Cerebellar cortex (tissue), 1 donor: ENCODE measurements around the gene SPATA31C1.
"Not testable (repeated sequence)": the region's sequence is repeated elsewhere in the genome, so short reads cannot be mapped to it uniquely, and the experiment has no call there.

Experiments
- DNase-seq: peaks from one replicate; pipeline ENCODE4 v3.0.0-alpha.2; 2015; ENCODE audit warnings: low spot score

The SPATA31C1 gene

DNA sequence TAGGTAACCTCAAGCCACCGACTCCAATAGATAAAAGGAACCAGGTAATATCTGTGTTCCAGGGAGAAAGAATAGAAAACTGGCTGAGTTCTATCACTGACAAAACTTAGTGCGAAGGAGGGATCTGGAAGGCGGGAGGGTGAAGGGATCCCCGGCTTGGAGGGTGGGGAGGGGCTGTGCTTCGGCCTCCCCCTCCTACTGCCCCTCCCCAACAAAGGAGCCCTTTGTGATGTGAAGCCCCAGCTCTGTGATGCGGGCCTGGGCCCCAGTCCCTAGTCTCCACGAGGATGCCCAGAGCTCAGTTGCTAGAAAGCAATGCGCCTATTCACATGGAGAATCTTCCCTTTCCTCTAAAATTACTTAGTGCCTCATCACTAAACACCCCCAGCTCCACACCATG, at the start of gene SPATA31C1:
SPATA31C1 (plus strand) TSS at position 301 of the 400 bp plus-strand sequence.
- DNase-seq = not testable (repeated sequence)

DNA sequence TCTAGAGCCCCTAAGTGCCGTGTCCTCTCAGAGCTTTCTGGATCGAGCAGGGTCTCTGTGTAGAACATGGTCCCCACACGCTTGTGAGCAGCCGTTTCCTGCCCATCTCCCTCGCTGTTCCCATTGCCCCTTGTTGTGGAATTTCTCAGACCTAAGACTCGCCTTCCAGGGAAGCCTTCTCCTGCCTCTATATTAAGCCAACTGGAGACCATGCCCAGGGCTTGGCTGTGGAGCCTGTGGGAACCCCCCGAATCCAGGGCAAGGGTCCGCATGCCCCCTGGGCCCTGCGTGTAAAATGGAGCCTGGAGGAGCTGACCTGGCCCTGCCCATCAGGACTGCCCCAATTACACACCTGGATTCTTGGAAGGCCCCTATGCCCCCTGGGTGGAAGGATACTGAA, 49.6 kb upstream of the SPATA31C1 start:
- no peak for DNase-seq

DNA sequence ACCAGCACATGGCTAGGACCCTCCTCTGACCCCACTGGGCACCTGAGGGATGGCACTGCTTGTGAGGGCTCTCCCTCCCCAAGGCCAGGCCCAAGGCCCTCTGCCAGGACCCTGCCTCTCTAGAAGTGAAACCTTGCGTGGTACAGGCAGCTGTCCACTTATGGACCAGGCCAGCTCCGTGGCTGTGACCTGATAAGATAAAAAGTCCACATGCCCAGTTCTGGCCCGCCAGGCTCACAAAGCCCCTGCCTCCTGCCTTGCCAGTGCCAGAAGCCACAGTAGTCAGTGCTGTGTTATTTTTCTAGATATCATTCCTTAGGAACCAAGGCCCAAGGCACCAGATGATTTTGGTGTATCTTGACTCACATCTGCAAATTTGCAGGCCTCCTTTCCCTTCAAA, 49.1 kb upstream of the SPATA31C1 start:
- no peak for DNase-seq

DNA sequence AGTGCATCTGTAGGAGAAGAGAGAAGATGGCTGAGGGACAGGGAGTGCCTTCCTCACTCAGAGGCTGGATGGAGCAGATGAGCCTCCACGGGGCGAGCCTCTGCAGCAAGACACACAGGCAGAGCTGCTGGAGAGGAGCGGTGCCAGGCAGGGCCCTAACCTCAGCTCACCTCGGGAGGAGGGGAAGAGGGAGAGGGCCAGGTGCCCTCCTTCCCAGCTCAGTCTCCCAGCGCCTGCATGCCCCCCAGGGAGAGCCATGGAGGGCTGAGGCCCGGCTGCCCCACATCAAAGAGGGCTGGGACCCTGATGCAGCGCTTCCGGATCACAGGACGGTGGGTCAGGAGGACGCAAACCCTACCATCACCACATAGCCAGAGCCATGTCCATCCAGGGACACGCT, 48.7 kb upstream of the SPATA31C1 start:
- no peak for DNase-seq

DNA sequence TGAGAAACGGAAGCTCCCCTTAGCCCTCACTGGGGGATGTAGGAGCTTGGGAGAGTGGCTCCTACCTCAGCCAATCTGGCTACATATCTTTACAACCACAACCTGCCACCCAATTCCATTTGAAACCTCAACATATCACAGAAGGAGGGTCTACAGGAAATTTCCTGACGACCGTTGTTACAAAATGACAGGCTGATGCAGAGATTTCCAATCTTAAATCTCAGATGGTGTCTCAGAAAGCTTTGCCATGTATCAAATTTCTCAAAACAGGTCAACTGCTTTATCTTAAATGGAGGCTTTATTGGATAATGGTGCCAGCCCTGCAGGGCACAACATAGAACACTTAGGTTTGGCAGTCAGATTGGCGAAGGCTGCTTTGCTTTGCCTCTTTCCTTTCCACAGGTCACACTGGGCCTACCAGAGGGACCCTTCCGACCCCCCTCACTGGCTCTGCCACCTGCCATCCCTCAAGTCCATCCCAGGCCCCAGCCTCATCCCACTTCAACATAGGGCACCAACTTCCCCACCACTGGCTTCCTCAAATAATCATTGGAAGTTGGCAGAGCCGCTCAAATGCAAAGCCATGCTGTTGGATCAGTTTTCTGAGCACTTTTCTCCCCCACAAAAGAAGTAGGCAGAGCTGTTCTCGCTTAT, 46.2 kb upstream of the SPATA31C1 start:
- no peak for DNase-seq

DNA sequence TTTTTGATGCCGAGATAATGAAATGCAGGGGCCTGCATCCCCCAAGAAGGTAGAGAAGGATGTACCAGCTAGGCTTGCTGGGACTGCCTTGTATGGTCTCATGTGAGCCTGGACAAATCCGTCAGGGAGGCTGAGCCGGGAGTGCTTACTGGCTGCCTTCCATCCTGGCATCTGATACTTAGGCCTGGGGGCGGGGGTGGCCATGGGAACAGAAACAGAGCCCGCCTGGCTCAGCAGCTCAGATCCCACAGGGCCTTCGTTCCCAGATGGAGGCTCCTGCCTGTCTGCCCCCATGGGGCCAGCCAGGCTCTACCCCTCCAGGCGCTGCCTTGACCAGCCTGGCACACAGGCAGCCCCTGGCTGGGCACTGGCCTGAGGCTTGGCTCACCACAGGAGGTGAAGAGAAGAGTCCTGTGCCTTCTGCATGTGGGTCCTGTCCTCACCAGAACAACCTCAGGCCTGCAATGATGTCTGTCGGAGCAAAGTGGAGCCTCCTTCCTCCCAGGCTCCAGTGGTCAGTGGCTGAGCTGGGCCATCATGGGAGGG, 45.6 kb upstream of the SPATA31C1 start:
- no peak for DNase-seq

DNA sequence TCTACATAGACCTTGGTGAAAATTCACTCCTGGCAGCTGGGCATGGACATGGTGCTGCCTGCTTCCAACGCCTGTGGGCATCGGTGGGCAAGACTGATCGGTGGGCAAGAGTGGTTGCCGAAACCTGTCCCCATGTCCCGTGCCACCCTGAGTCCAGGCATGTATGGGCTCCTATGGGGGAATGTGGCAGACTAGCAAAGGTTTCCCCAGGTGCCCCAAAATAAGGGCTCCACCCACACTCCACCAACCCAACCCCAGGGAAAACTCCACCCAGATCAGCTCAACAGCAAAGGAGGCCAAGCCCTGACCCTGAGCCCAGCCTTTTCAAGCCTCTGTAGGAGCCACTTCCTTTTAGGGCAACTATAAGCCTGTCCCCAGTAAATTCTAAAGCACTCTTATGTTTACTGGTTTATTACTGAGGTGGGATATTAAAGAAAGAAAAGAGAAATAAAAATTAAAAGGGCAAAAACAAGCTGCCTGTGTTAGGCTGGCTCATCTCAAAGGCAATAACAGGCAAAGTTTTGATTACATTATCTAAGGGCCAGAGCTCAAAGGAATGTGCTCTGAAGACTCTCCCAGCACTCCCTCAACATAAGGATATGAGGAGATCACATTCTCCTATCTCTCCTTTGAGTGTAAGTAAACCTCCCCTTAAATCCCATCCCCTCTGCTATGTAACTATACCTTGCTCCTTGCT, 44.0 kb upstream of the SPATA31C1 start:
- no peak for DNase-seq

DNA sequence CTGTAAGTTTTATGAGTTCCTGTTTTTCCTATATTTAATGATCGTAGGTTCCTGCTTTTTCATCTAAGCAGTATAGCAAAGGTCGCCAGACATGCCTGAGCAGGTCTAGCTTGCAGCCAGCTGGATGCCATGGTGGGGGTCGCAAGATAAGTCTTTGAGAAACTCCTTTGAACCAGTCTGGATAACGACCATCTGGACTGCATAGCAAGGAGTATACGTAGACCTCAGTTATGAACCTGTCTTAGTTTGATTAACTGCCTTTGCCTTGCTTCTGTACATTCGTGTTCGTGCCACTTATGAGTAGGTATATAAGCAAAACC, 43.5 kb upstream of the SPATA31C1 start:
- DNase-seq = no peak

DNA sequence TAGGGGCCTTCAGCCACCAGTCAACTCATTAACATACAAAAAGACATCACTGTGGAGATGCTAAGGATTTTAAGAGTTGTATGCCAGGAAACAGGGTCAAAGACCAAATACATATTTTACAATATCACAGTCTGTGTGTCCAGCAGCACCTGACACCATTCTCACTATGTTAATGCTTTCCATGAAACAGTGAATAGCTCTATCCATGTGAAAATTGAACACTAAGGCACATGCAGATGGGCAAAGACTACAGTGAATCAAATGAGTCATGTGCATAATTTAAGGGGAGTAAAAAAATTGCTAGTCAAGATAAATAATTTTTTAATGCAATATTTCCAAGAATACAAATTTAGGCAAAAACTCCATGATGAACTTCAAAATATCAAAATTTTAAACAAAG, 42.7 kb upstream of the SPATA31C1 start:
- no peak for DNase-seq

DNA sequence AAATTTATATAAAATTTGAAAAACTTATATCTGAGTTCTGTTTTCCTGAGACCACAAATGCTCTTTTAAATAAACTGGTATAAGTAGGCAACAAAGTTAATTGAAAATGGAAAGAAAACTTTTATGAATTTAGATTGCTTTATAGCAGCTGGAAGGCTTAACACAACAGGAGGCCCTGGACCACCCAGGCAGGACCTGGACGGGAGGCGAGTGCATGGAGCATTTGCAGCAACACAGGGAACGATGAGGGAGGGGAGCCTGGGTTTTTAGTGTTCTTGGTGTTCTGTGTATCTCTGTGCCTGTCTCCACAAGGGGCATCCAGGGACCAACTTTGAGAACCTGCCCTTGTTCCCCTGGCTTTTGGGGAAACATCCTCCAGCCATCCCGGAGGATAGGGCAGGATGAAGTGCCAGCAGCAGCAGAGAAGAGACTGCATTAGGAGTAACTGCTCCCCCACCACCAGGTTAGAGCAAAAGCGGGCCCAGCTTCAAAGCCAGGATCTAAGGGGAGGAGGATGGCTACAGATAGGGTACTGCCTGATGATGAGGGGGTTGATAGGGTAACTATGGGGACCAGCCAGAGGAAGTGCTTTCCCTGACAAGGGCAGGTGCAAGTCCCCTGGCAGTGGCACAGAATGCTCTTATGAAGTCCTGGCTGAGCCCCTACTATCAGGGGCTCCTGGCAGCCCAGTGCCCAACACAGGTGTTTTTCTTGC, 41.8 kb upstream of the SPATA31C1 start:
- DNase-seq = no peak

DNA sequence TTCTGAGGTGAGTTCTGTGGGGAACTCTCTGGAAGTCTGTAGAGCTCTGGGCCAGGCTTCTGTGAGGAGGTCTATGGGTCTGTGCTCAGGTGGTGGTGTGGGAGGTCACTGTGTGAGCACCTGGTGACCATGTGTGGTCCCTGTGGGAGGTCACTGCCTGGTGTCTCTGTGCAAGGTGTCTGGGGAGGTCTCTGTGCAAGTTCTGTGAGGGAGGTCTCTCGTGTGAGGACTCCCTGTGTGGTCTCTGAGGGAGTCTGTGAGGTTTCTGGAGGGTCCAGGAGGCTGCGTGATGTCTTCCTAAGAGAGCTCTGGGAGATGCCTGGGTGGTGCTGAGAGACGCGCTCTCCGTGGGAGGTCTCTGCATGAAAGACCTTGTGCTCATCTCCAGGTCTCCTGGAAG, 41.1 kb upstream of the SPATA31C1 start:
- no peak for DNase-seq

DNA sequence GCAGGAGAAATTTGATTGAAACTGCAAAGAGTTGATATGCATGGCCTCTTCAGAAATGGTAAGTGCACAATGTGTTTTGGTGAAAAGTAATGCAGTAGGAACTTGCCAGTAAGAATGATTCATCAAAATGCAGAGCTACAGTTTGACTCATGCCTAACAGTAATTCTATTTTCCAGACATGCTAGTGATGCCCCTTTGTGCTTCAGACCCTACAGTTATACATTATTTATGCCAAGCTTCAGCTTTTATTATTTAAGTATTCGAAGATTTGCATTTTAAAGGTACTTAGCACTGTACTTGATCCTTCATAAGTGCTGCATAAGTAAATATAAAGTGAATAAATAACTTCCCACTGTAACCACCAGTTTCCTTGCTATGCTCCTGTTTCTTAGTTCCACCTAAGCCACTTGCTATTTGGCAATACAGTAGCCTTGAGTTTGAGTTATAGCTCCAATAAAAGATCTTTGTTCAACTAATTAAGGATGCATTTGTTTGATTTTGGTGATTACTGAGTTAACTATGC, 38.7 kb upstream of the SPATA31C1 start:
- no peak for DNase-seq

DNA sequence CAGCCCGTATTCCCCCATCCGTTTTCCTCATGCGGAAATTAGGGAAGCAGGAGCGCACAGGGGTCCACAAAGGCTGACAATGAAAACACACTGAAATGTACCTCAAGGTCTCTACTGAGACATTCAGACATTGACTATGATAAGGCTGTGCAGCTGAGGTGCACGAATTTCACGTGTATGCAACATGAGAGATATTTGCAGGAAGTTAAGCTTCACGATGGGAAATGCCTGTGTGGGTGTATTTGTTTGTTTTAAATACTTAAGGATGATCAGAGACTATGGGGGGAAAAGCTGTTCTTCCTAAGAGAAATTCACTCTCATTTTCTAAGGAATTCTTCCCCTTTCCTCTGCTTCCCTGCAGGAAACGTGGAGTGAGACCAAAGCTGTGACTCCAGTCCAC, 37.6 kb upstream of the SPATA31C1 start:
- DNase-seq = no peak

DNA sequence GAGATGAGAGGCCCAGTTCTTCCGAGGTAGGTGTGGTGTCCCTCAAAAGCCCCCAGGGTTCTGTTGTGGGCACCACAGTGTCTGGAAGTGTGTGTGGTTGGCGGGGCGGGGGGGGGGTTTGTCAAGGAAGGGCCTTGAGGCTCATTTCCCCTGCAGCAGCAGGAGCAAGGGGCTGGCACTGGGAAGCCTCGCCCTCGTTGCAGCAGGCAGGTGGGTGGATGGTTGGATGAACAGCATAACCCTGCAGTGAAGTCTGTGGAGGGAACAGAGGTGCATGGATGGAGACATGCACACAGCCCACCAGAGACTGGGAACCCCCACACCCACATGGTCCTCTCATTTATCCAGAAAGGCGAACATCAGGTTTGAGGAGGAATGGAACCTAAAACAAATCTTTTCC, 37.1 kb upstream of the SPATA31C1 start:
- DNase-seq = no peak

DNA sequence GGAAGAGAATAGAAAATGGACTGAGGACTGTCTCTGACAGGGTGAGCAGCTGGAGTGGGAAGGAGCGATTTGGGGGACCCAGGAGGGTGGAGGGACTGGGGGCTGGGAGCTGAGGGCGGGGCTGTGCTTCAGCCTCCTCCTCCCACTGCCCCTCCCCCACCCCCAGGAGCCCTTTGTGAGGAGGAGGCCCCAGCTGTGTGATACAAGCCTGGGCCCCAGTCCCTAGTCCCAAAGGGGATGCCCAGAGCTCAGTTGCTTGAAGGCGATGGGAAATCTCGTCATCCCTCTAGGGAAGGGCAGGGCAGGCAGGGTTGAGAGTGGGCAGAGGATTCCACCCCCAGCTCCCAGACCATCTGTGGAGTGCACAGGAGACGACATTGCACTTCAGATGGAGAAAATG, 35.1 kb upstream of the SPATA31C1 start, which contains the start of gene SPATA31E1:
SPATA31E1 (plus strand) TSS at position 251 of the 400 bp plus-strand sequence; CDS start at position 266, 15 bp downstream.
- no peak for DNase-seq

DNA sequence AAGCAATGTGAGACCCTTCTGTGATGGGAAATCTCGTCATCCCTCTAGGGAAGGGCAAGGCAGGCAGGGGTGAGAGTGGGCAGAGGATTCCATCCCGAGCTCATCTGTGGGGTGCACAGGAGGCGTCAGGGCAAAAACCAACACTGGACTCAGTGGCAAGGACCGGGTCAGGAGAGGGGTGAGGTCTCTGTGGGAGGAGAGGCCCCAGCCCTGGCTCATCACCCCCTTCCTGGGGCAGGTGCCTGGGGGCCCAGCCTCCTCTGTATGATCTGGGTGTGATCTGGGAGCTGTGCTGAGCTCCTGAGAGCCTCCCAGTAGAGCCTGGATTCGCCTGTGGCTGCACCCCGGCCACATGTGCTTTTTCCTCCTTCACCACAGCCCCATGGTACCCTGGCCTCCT, 34.5 kb upstream of the SPATA31C1 start:
- no peak for DNase-seq

DNA sequence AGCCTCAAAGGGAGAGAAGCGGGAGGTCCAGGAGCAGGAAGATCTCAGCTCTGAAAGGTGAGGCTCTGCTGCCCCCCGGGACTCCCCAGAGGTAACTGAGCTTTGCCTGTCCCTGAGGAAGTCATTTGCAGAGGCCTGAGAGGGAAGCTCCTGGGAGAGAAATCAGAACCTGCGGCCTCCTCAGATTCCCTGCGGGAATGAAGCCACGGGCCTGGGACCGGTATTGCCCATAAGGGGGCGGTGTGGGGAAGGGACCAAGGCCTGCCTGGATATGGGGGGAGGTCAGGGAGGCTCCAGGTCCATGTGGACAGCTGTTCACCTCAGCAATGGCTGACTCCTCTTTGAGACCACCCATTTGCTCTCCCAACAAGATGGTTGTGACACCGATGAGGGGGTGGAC, 33.8 kb upstream of the SPATA31C1 start:
- peak; percentile 1 for DNase-seq

DNA sequence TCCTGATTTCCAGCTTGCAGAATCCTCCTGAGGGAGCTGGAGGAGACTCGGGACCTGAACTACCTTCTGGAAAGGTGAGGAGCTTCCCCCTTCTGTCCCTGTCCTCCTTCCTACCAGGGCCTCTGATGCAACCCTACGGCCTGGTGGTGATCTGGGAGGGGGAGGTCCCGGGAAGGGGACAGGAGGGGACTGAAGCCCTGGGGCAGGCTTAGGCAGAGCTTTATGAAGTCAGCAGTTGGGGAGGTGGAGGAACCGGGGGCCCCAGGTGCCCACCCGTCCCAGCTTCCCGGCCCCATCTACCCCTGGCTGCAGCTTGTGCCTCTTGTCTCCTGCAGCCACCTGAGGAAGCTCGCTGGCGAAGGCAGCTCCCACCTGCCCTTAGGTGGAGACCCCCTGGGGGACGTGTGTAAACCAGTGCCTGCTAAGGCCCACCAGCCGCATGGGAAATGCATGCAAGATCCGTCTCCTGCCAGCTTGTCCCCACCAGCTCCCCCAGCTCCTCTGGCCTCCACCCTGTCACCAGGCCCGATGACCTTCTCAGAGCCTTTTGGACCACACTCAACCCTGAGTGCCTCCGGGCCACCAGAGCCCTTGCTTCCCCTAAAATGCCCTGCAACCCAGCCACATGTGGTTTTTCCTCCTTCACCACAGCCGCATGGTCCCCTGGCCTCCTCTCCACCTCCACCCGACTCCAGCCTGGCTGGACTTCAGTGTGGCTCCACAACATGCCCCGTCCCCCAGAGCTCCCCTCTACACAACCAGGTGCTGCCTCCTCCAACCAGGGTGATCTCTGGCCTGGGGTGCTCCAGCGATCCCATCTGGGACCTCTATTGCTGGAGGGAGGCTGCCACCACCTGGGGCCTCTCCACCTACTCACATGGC, 32.9 kb upstream of the SPATA31C1 start:
- no peak for DNase-seq

DNA sequence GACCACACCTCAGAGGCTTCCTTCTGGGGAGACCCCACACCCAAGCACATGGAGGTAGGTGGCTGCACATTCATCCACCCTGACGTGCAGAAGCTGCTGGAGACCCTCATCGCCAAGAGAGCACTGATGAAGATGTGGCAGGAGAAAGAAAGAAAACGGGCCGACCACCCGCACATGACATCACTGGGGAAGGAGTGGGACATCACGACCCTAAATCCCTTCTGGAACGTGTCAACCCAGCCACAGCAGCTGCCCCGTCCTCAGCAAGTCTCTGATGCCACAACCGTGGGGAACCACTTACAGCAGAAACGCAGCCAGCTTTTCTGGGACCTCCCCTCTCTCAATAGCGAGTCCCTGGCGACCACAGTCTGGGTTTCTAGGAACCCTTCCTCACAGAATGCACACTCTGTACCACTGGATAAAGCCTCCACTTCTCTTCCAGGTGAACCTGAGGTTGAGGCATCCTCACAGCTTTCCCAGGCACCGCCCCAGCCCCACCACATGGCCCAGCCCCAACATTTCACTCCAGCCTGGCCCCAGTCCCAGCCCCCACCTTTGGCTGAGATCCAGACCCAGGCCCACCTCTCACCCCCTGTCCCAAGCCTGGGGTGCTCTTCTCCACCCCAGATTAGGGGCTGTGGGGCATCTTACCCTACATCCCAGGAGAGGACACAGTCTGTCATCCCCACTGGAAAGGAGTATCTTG, 32.1 kb upstream of the SPATA31C1 start:
- no peak for DNase-seq

DNA sequence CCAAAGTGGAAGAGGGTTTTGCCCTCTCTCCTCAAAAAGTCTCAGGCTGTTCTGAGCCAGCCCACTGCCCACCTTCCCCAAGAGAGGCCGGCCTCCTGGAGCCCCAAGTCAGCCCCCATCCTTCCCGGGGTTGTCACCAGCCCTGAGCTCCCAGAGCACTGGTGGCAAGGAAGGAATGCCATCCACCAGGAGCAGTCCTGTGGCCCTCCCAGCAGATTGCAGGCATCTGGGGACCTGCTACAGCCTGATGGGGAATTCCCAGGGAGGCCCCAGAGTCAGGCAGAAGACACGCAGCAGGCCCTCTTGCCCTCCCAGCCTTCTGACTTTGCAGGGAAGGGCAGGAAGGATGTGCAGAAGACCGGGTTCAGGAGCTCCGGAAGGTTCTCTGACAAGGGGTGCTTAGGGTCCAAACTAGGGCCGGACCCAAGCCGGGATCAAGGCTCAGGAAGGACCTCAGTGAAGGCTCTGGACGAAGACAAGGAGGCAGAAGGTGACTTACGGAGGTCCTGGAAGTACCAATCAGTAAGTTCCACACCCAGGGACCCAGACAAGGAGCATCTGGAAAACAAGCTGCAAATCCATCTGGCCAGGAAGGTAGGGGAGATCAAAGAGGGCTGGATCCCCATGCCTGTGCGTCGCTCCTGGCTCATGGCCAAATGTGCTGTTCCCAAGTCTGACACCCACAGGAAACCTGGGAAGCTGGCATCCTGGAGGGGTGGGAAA, 31.4 kb upstream of the SPATA31C1 start:
- DNase-seq = no peak
